Muscle of leg (tissue), 11 donors: Measurements from ENCODE around the gene RIPK1. TPM values are rescaled to one million over a fixed set of nuclear protein-coding genes. Genes with fewer than 3 reads are reported as not detected.
"Not testable (repeated sequence)": the region's sequence is repeated elsewhere in the genome, so short reads cannot be mapped to it uniquely, and the experiment has no call there.

ENCODE experiments used
- DNase-seq: peaks from one replicate; pipeline ENCODE4 v3.0.0; 2013
- H3K27ac ChIP-seq: one replicate; pipeline ENCODE4 v1.5.1; 2013; ENCODE audit warnings: mild to moderate bottlenecking, low read length, control low read depth
- H3K27me3 ChIP-seq: one replicate; pipeline ENCODE4 v1.6.1; 2013; ENCODE audit warnings: low read length; ENCODE audit not compliant: control insufficient read depth, insufficient read depth
- H3K36me3 ChIP-seq: one replicate; pipeline ENCODE4 v1.6.1; 2013; ENCODE audit warnings: low read length; ENCODE audit not compliant: control insufficient read depth, insufficient read depth
- H3K4me1 ChIP-seq: one replicate; pipeline ENCODE4 v1.6.1; 2013; ENCODE audit warnings: low read length; ENCODE audit not compliant: control insufficient read depth, insufficient read depth
- H3K4me3 ChIP-seq: one replicate; pipeline ENCODE4 v1.5.1; 2013; ENCODE audit warnings: low read length, control low read depth
- H3K9me3 ChIP-seq: replicated peaks from 2 replicates; pipeline ENCODE4 v1.6.1; 2013; ENCODE audit warnings: low read depth, low read length; ENCODE audit not compliant: control insufficient read depth
- WGBS: methylation state at CpG from one replicate; pipeline ENCODE4 v1.1.5; 2013; ENCODE audit warnings: missing lambda C conversion rate; ENCODE audit not compliant: insufficient coverage; 5-methylcytosine and 5-hydroxymethylcytosine counted together
- polyA plus RNA-seq, 8 donors: library from polyadenylated mRNA; unstranded; fragments of 120-200 nt; gene quantifications; one replicate each; pipeline versions ENCODE4 v1.2.1 to v1.2.3, GENCODE V29; 2013; ENCODE audit warnings: inconsistent platforms in 1 of 8, low replicate concordance in 1 of 8; ENCODE audit not compliant: insufficient read length in 8 of 8, insufficient read depth in 1 of 8
- total RNA-seq: library from RNA; stranded (reverse); fragments of 120-200 nt; gene quantifications from one replicate; pipeline ENCODE4 v1.2.4, GENCODE V29; 2013

RIPK1 gene
- total and polyA plus RNA-seq, 9 donors: 10.8 to 16.9 (median 13.2) TPM

DNA sequence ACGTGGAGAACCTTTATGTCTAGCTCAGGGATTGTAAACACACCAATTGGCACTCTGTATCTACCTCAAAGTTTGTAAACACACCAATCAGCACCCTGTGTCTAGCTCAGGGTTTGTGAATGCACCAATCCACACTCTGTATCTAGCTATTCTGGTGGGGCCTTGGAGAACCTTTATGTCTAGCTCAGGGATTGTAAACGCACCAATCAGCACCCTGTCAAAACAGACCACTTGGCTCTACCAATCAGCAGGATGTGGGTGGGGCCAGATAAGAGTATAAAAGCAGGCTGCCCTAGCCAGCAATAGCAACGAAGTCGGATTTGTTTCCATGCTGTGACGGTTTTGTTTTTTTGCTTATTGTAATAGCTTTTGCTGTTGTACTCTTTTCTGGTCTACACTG is 40.1 kb upstream of the RIPK1 start:
- not testable (repeated sequence) for H3K36me3 ChIP-seq, H3K27me3 ChIP-seq, H3K27ac ChIP-seq, DNase-seq, H3K4me3 ChIP-seq, H3K9me3 ChIP-seq
- H3K4me1 ChIP-seq: peaks cover 24% of the 10 kb centered on the region
- no CpG with 5 or more reads among the region's 5 CpGs for WGBS

DNA sequence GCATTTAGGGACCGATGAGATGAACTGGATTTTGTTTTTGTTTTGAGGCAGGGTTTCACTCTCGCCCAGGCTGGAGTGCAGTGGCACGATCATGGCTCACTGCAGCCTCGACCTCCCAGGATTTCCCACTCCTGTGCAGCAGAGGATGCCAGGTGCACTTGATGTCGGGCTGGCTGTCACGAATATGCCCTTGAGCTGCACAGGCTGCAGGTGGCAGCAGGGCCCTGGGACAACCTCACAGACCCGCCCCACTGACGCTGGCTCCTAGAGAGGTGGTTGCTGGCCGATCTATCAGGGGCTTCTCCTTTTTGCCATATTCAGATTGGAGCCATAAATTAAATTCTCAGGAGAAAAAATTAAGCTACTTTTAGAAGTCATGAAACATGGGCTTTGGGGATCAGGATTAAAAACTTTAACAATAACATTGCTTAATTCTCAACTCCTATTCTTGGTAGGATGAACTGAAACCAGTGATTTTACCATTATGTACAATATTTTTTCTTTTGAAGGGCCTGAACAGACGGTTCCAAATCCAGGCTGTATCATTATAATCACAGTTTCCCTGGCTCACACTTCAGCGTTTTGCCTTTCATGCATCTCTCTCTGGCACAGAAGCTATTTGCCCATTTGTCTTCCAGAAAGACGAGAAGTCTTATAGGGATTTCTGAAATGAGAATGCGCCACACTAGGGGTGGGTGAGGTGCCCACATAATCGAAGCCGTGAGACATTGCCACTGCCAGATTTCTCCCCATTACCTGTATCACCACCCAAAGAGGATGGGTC is 36.2 kb upstream of the RIPK1 start:
- H3K4me1 ChIP-seq: no peaks in the 10 kb centered on the region
- 69% methylated on average over 7 of the region's 15 CpGs for WGBS

DNA sequence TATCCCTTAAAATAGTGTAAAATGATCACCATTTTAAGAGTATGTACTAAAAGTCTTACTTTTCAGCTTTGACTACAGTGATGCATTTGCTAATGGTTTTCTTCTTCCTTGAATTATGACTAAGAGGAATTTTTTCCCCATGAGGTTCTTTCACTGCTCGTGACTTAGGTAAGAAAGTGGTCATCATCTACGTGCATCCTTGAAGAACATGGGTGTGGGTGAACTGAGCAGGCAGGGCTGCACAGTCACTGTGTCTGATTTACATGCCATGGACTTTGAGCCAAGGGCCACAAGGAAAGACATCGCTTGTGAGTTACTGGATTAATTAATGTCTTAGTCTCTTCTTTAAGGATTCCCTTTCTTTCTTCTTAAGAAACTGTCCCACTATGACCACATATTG is 35.3 kb upstream of the RIPK1 start:
- H3K4me3 ChIP-seq: no peak overlapping the region
- H3K4me1 ChIP-seq: no peaks in the 10 kb centered on the region
- 69% methylated on average over 2 of the region's 3 CpGs for WGBS
- no peak for DNase-seq
- no peak overlapping the region for H3K27ac ChIP-seq
- no peaks in the 10 kb centered on the region for H3K9me3 ChIP-seq
- H3K36me3 ChIP-seq: no peaks in the 10 kb centered on the region
- peaks cover 5% of the 10 kb centered on the region for H3K27me3 ChIP-seq

More for the DNA sequence above, 36.2 kb upstream of the RIPK1 start:
- Histone ChIP-seq H3K9me3 (no peaks in the 10 kb centered on the region), H3K36me3 (no peaks in the 10 kb centered on the region), H3K27ac (no peak overlapping the region), H3K4me3 (no peak overlapping the region), H3K27me3 (peaks cover 5% of the 10 kb centered on the region)
- DNase-seq: no peak

- H3K36me3 ChIP-seq: no peaks in the 10 kb centered on the region
- no peaks in the 10 kb centered on the region for H3K9me3 ChIP-seq
- no peak for DNase-seq
- no peak overlapping the region for H3K27ac ChIP-seq
- 63% methylated on average over 1 of the region's 5 CpGs for WGBS
- no peaks in the 10 kb centered on the region for H3K4me1 ChIP-seq
- peaks cover 5% of the 10 kb centered on the region for H3K27me3 ChIP-seq
- no peak overlapping the region for H3K4me3 ChIP-seq
Observed at GRCh38 chr6:3033652-3034051, 34.6 kb upstream of the RIPK1 start.

DNA sequence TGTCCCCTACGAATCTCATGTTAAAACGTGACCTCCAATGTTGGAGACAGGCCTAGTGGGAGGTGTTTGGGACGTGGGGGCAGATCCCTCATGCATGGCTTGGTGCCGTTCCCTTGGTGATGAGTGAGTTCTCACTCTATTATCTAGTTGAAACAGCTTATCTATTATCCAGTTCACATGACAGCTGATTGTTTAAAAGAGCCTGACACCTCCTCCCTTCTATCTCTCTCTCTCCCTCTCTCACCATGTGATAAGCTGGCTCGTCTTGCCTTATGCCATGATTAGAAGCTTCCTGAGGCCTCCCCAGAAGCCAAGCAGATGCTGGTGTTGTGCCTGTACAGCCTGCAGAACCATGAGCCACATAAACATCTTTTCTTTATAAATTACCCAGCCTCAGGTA is 32.9 kb upstream of the RIPK1 start:
- Histone ChIP-seq H3K4me1 (no peaks in the 10 kb centered on the region), H3K27ac (no peak overlapping the region), H3K36me3 (no peaks in the 10 kb centered on the region), H3K9me3 (no peaks in the 10 kb centered on the region), H3K27me3 (peaks cover 5% of the 10 kb centered on the region), H3K4me3 (no peak overlapping the region)
- 71% methylated on average over 1 of the region's 5 CpGs for WGBS
- no peak for DNase-seq

GRCh38 chr6:3036861-3037637 is 31.2 kb upstream of the RIPK1 start:
- no peak overlapping the region for H3K4me3 ChIP-seq
- H3K27me3 ChIP-seq: no peaks in the 10 kb centered on the region
- 63% methylated on average over 15 of the region's 19 CpGs for WGBS
- H3K27ac ChIP-seq: no peak overlapping the region
- DNase-seq: no peak
- no peaks in the 10 kb centered on the region for H3K36me3 ChIP-seq
- H3K4me1 ChIP-seq: no peaks in the 10 kb centered on the region
- H3K9me3 ChIP-seq: no peaks in the 10 kb centered on the region

GRCh38 chr6:3037638-3038365 is 30.5 kb upstream of the RIPK1 start:
- no peaks in the 10 kb centered on the region for H3K36me3 ChIP-seq
- no peaks in the 10 kb centered on the region for H3K27me3 ChIP-seq
- H3K9me3 ChIP-seq: no peaks in the 10 kb centered on the region
- WGBS: 53% methylated on average over 5 of the region's 7 CpGs
- H3K4me3 ChIP-seq: no peak overlapping the region
- no peak for DNase-seq
- no peaks in the 10 kb centered on the region for H3K4me1 ChIP-seq
- H3K27ac ChIP-seq: no peak overlapping the region

- Histone ChIP-seq H3K4me3 (no peak overlapping the region), H3K27ac (no peak overlapping the region), H3K4me1 (no peaks in the 10 kb centered on the region), H3K36me3 (no peaks in the 10 kb centered on the region), H3K9me3 (no peaks in the 10 kb centered on the region), H3K27me3 (no peaks in the 10 kb centered on the region)
- no peak for DNase-seq
- WGBS: no CpG with 5 or more reads among the region's 3 CpGs
Observed at GRCh38 chr6:3039384-3039783, 28.9 kb upstream of the RIPK1 start.

DNA sequence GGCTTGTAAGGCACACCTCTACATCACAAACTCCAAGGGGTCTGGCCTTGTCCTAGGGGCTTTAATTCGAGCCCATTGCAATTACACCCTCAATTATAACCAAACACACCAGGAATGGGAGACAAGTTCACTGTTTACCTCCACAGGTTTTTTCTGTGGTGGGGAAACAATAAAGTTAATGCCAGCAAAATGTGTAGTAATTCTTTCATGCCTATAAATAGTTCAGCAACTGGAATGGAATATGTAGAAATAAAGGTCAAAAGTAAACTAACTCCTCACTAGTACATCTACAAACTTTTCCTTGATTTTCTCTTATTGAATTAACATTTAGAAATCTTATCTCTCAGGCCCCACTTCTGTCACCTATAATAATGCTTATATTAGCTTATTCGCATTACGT is 27.1 kb upstream of the RIPK1 start:
- Histone ChIP-seq H3K9me3 (no peaks in the 10 kb centered on the region), H3K27ac (no peak overlapping the region), H3K4me1 (no peaks in the 10 kb centered on the region), H3K4me3 (no peak overlapping the region), H3K36me3 (no peaks in the 10 kb centered on the region), H3K27me3 (no peaks in the 10 kb centered on the region)
- DNase-seq: no peak
- WGBS: 100% methylated on average over 2 of the region's 3 CpGs

GRCh38 chr6:3041606-3042005 is 26.7 kb upstream of the RIPK1 start:
- H3K27me3 ChIP-seq: no peaks in the 10 kb centered on the region
- no peaks in the 10 kb centered on the region for H3K4me1 ChIP-seq
- 30% methylated on average over 2 of the region's 2 CpGs for WGBS
- no peak overlapping the region for H3K4me3 ChIP-seq
- no peaks in the 10 kb centered on the region for H3K36me3 ChIP-seq
- no peak overlapping the region for H3K27ac ChIP-seq
- DNase-seq: no peak
- no peaks in the 10 kb centered on the region for H3K9me3 ChIP-seq
